ENCODE measurements around the gene KDM2B.

KDM2B gene

GRCh38 chr12:121522971-121523370 is 57.9 kb downstream of the KDM2B start:
- Histone ChIP-seq H3K27me3 (replicated peaks; ENCODE audit: control insufficient read depth, insufficient read depth, low read length) (no peaks in the 10 kb centered on the region), H3K4me3 (replicated peaks; ENCODE audit: low read depth, low read length) (peak overlapping the region; percentile 43), H3K36me3 (ENCODE audit: control insufficient read depth, insufficient read depth, low read length) (peaks cover 33% of the 10 kb centered on the region)
- peak; percentile 75 for DNase-seq (ENCODE audit: extremely low read depth, insufficient read length)
- TF ChIP-seq CTCF (IDR thresholded peaks at IDR 0.05; ENCODE audit: insufficient read depth, low read length, poor library complexity, severe bottlenecking), result no peak

- no peak for DNase-seq (ENCODE audit: extremely low read depth, insufficient read length)
- H3K36me3 ChIP-seq (ENCODE audit: control insufficient read depth, insufficient read depth, low read length), result peaks cover 40% of the 10 kb centered on the region
- TF ChIP-seq CTCF (IDR thresholded peaks at IDR 0.05; ENCODE audit: insufficient read depth, low read length, poor library complexity, severe bottlenecking), result no peak
- no peaks in the 10 kb centered on the region for H3K27me3 ChIP-seq (replicated peaks; ENCODE audit: control insufficient read depth, insufficient read depth, low read length)
- H3K4me3 ChIP-seq (replicated peaks; ENCODE audit: low read depth, low read length), result no peak overlapping the region
Observed at GRCh38 chr12:121520586-121521086, 60.2 kb downstream of the KDM2B start.

- TF ChIP-seq CTCF (IDR thresholded peaks at IDR 0.05; ENCODE audit: insufficient read depth, low read length, poor library complexity, severe bottlenecking), result no peak
- DNase-seq (ENCODE audit: extremely low read depth, insufficient read length), result no peak
- peaks cover 39% of the 10 kb centered on the region for H3K36me3 ChIP-seq (ENCODE audit: control insufficient read depth, insufficient read depth, low read length)
- no peaks in the 10 kb centered on the region for H3K27me3 ChIP-seq (replicated peaks; ENCODE audit: control insufficient read depth, insufficient read depth, low read length)
- H3K4me3 ChIP-seq (replicated peaks; ENCODE audit: low read depth, low read length), result no peak overlapping the region
Observed at GRCh38 chr12:121520119-121520518, 60.7 kb downstream of the KDM2B start.

GRCh38 chr12:121519227-121519626 is 61.6 kb downstream of the KDM2B start:
- Histone ChIP-seq H3K4me3 (replicated peaks; ENCODE audit: low read depth, low read length) (no peak overlapping the region), H3K36me3 (ENCODE audit: control insufficient read depth, insufficient read depth, low read length) (peaks cover 35% of the 10 kb centered on the region), H3K27me3 (replicated peaks; ENCODE audit: control insufficient read depth, insufficient read depth, low read length) (no peaks in the 10 kb centered on the region)
- no peak for DNase-seq (ENCODE audit: extremely low read depth, insufficient read length)
- TF ChIP-seq CTCF (IDR thresholded peaks at IDR 0.05; ENCODE audit: insufficient read depth, low read length, poor library complexity, severe bottlenecking), result no peak

- Histone ChIP-seq H3K4me3 (replicated peaks; ENCODE audit: low read depth, low read length) (no peak overlapping the region), H3K36me3 (ENCODE audit: control insufficient read depth, insufficient read depth, low read length) (peaks cover 33% of the 10 kb centered on the region), H3K27me3 (replicated peaks; ENCODE audit: control insufficient read depth, insufficient read depth, low read length) (no peaks in the 10 kb centered on the region)
- TF ChIP-seq CTCF (IDR thresholded peaks at IDR 0.05; ENCODE audit: insufficient read depth, low read length, poor library complexity, severe bottlenecking), result no peak
- DNase-seq (ENCODE audit: extremely low read depth, insufficient read length), result no peak
Observed at GRCh38 chr12:121518656-121519055, 62.2 kb downstream of the KDM2B start.

GRCh38 chr12:121516437-121517011 is 64.3 kb downstream of the KDM2B start:
- Histone ChIP-seq H3K4me3 (replicated peaks; ENCODE audit: low read depth, low read length) (no peak overlapping the region), H3K36me3 (ENCODE audit: control insufficient read depth, insufficient read depth, low read length) (peaks cover 42% of the 10 kb centered on the region), H3K27me3 (replicated peaks; ENCODE audit: control insufficient read depth, insufficient read depth, low read length) (no peaks in the 10 kb centered on the region)
- DNase-seq (ENCODE audit: extremely low read depth, insufficient read length), result no peak
- TF ChIP-seq CTCF (IDR thresholded peaks at IDR 0.05; ENCODE audit: insufficient read depth, low read length, poor library complexity, severe bottlenecking), result no peak

Measured in GM06990 (cell line).